ENCODE measurements around the gene ANO2.
"Not testable (repeated sequence)": the region's sequence is repeated elsewhere in the genome, so short reads cannot be mapped to it uniquely, and the experiment has no call there.

Gene ANO2

GRCh38 chr12:5884285-5884684 lies 60.8 kb downstream of the ANO2 start:
- no peak for DNase-seq

DNA sequence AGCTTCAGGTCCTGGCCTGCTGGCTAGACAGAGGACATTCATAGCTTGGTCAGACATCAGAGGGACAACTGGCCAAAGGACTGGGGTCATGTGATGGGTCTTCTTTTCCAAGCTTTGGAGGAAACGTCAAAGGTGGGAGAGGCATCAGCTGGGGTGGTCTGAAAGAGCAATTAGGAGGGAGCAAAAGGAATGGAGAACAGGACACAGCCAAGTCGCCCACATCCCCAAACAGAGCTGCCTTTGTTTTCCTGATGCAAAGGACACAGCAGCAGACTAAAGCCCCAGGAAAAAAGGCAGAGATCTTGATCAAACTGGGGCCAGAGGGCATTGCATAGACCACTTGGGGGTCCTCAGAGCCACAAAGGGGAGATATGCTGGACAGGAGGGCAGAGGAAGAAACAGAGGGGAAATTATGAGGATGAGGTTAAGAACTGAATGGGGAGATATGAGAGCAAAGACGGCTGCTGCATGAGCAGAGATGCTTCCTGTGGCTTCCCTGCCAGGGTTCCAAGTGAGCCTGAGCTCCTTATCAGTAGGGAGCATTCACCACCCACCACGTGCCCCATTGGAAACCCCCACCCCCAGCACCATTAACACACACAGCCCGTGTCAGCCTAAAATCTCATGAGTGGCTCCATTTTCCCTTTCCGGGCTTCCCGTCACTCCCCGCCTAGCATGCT lies 62.4 kb downstream of the ANO2 start:
- DNase-seq: no peak

DNA sequence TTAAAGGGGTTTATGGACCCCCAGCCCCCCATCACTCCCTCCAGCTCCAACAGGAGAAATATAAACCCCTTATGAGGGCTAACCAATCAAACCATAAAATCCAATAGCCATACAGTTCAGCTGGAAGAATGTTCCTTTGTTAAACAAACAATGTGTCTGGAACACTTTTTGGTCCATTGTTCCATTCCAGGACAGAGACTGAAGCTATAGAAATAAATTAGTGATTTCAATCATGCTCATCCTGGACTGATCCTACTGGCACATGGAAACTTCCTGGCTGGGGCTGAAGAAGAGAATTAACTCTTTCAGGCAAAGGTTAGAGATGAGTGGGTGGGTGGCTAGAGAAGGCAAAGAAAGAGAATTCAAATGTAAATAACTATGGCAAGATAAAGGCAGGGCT lies 63.4 kb downstream of the ANO2 start:
- DNase-seq: no peak

- no peak for DNase-seq
These were observed 63.9 kb downstream of the ANO2 start for GRCh38 chr12:5881101-5881606.

- DNase-seq: no peak
These were observed 69.2 kb downstream of the ANO2 start for GRCh38 chr12:5875851-5876250.

DNA sequence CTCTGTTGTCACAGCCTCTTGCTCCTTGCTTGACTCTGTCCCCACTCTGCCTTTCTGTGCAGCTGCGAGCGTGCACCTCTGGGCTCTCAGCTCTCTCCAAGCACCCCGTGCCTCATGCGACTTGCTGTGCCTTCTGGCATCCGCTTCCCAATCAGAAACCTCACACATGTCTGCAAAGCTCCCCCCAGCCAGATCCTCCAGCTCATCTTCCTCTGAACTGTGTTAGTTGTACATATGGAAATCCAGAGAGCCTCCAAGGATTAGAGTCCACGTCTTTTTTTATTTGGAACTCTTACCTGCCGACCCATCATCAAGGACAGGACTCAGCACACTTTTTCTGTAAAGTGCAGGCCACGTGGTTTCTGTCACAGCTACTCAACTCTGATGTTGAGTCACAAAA lies 70.5 kb downstream of the ANO2 start:
- no peak for DNase-seq

DNA sequence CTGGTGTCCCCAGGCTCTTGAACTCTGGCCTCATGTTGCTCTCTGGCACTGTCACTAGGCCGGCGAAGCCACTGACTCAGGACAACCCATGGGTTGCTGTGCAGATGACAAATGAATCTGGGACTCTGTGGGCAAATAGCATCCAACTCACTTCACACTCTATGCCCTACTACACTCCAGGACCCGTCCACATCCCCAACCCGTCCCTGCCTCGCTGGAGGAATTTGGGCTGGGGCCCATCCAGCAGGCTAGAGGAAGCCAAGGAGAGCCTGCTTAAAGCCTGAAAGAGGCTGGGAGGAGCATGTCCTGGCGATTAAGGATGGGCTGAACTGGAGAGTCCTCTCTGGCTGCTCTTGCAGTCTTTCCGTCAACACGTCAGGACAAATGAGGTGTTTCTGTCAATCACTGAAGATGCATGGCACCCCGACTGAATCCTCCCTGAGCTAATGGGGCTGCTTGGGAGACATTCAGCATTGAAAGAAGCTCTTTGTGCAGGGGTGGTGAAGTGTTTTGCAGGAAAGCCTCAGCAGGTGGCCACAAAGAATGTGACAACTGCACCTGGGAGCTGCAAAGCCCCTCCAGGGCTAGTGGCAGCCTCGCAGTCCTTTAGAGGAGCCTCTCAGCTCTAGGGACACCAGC lies 71.7 kb downstream of the ANO2 start:
- no peak for DNase-seq

- DNase-seq: no peak
These were observed 72.3 kb downstream of the ANO2 start for GRCh38 chr12:5872745-5873144.

GRCh38 chr12:5871741-5872140 lies 73.3 kb downstream of the ANO2 start:
- DNase-seq: no peak

- DNase-seq: no peak
These were observed 74.9 kb downstream of the ANO2 start for GRCh38 chr12:5870183-5870582.

DNA sequence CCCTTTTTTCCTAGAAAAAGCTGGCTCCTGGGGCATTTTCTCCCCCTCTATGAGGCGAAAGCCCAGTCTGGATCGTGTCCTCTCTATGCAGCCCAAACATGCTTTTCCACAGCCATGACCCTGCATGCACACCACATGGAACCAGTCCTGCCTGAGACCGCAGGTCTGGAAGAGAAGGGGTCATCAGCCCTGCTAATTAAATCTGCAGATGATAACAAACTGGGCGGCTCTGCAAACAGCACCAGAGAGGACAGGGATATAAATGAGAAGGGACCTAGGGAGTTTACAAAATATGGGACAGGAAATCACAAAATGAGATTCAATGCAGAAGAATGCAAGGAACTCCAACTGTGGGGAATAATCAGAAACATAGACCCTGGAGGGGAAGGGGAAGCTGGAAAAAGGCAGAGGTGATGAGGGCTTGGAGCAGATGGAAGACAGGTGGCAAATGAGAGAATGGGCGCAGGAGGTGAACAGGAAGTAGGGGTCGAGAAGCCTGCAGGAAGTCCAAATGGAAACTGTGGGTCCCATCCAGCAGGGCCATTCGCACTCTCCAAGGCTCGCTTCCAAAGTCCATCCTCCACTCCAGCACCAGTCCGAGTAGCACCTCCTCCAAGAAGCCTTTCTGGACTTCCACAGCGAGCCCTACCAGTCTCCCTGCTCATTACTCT lies 76.3 kb downstream of the ANO2 start:
- DNase-seq: no peak

- DNase-seq: no peak
These were observed 79.7 kb downstream of the ANO2 start for GRCh38 chr12:5865397-5865796.

- no peak for DNase-seq
These were observed 80.1 kb downstream of the ANO2 start for GRCh38 chr12:5864972-5865371.

- no peak for DNase-seq
These were observed 80.8 kb downstream of the ANO2 start for GRCh38 chr12:5864301-5864700.

- no peak for DNase-seq
These were observed 83.6 kb downstream of the ANO2 start for GRCh38 chr12:5861416-5861815.

GRCh38 chr12:5856692-5857091 lies 88.4 kb downstream of the ANO2 start:
- no peak for DNase-seq

GRCh38 chr12:5846950-5847349 lies 98.1 kb downstream of the ANO2 start:
- no peak for DNase-seq

- no peak for DNase-seq
These were observed 104.1 kb downstream of the ANO2 start for GRCh38 chr12:5840944-5841343.

GRCh38 chr12:5830111-5830510 lies 114.9 kb downstream of the ANO2 start:
- DNase-seq: no peak

- DNase-seq: no peak
These were observed 117.5 kb downstream of the ANO2 start for GRCh38 chr12:5827591-5827990.

DNA sequence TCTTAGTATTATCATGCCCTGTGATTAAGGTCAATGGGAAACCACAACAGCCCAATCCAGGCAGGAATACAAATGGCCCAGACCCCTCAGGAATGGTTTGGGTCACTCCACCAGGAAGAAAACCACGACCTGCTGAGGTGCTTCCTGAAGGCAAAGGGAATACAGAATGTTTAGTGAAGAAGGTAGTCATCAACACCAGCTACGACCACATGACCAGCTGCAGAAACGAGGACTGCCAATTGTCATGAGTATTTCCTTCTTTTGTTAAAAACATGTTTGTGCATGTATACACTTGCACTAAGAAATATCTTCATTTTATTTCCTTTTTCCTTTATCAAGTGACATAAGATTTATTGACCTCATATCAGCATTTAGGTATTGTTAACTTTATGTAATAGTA lies 119.3 kb downstream of the ANO2 start:
- DNase-seq: not testable (repeated sequence)

DNA sequence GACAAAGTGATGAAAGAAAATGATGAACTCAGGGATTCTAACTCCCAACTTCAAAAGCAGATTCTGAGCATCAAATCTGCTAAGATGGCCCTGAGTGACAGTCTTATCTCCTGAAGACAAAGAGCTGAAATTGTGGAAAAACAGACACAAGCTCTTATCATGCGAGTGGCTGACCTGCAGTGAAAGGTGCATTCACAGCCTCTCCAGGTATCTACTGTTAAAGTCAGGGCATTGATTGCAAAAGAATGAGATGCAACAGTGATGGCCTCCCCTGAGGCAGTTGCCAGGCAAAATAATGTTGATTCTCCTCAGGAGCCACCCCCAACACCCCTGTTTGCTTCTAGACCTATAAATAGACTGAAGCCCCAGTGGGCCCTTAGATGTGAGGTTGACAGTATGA lies 126.2 kb downstream of the ANO2 start:
- DNase-seq: not testable (repeated sequence)

GRCh38 chr12:5817246-5817645 lies 127.8 kb downstream of the ANO2 start:
- DNase-seq: no peak

GRCh38 chr12:5809586-5809985 lies 135.5 kb downstream of the ANO2 start:
- no peak for DNase-seq
